Measurements from ENCODE around the gene PROZ.

- TF ChIP-seq PAX5 (IDR thresholded peaks at IDR 0.05; ENCODE audit: insufficient read depth, low read length, severe bottlenecking) (no peak), POLR2AphosphoS5 (IDR thresholded peaks at IDR 0.05; ENCODE audit: low read depth, low read length) (no peak)
Observed at GRCh38 chr13:113210833-113211232, 52.4 kb downstream of the PROZ start.

All from GM12891 (cell line).